Esophagus squamous epithelium (tissue), 5 donors: ENCODE results near the gene NXN. TPM values are rescaled to one million over a fixed set of nuclear protein-coding genes. Genes with fewer than 3 reads are reported as not detected.
A peak's percentile ranks its signal among the peaks of the same experiment; 100 is the strongest.

Source experiments
- DNase-seq: peaks from one replicate; lab custom pipeline; 2025; lab: John Stamatoyannopoulos, UW
- H3K27ac ChIP-seq, 4 donors: fragments of 200-600 bp; sonication (generic); one replicate each; pipeline ENCODE4 v1.5.1; 2016 to 2019; ENCODE audit warnings: mild to moderate bottlenecking in 1 of 4
- H3K27me3 ChIP-seq, 4 donors: fragments of 200-600 bp; sonication (generic); 1 replicate in 3 of 4; 2 replicates in 1 of 4; pipeline versions ENCODE4 v1.5.1 to v1.6.0; 2017 to 2021; ENCODE audit warnings: antibody characterized with exemption in 1 of 4
- H3K36me3 ChIP-seq, 3 donors: fragments of 200-600 bp; sonication (generic); one replicate each; pipeline ENCODE4 v1.5.1; 2016 to 2019
- H3K4me1 ChIP-seq, 3 donors: fragments of 200-600 bp; sonication (generic); one replicate each; pipeline ENCODE4 v1.5.1; 2017 to 2019
- H3K4me3 ChIP-seq, 4 donors: fragments of 200-600 bp; sonication (generic); 1 replicate in 3 of 4; 2 replicates in 1 of 4; pipeline ENCODE4 v1.5.1; 2016 to 2019; ENCODE audit warnings: mild to moderate bottlenecking in 2 of 4, moderate library complexity in 1 of 4
- H3K9me3 ChIP-seq, 3 donors: fragments of 200-600 bp; sonication (generic); one replicate each; pipeline ENCODE4 v1.5.1; 2016 to 2019
- CTCF ChIP-seq, 6 experiments: fragments of 450-650 bp in 4 of 6; fragments of 200-600 bp in 2 of 6; sonication (generic) in 2 of 6; IDR thresholded peaks; one replicate each; pipeline ENCODE4 v1.5.1; 2016 to 2019; ENCODE audit warnings: antibody characterized with exemption in 6 of 6, mild to moderate bottlenecking in 4 of 6, moderate library complexity in 4 of 6
- POLR2A ChIP-seq, 4 donors: fragments of 450-650 bp; IDR thresholded peaks; one replicate each; pipeline ENCODE4 v1.6.1; 2017; ENCODE audit warnings: antibody characterized with exemption in 4 of 4, mild to moderate bottlenecking in 4 of 4, moderate library complexity in 3 of 4
- WGBS, 2 donors: methylation state at CpG; one replicate each; pipeline ENCODE4 v1.1.5; 2018; 5-methylcytosine and 5-hydroxymethylcytosine counted together
- intact Hi-C: fragments of 100-400 bp; cut with DNase I; formaldehyde crosslinking; loops from one replicate; pipeline ENCODE4 v1.15.0; 2022
- total RNA-seq, 4 donors: library from RNA; depleted of rRNA; stranded (reverse); fragments of >200 nt; gene quantifications; one replicate each; pipeline ENCODE4 v1.1.0, GENCODE V29; 2016
- donor health status: DM: yes; HTN: yes; CAD: no.

NXN gene
- total RNA-seq, 4 donors from 2014 or later = 19.5 to 34.9 (median 28.7) TPM

- Histone ChIP-seq H3K36me3 (peaks cover 0 to 10% (median 3%) of the 10 kb centered on the region in 3 donors), H3K4me3 (no peak overlapping the region), H3K4me1 (peaks cover 4 to 79% (median 41%) of the 10 kb centered on the region in 3 donors), H3K27ac (no peak overlapping the region), H3K9me3 (no peaks in the 10 kb centered on the region), H3K27me3 (no peaks in the 10 kb centered on the region)
- 84 to 90% methylated on average over 7 of the region's 7 CpGs for WGBS, 2 donors
- no peak for DNase-seq
- intact Hi-C loops = no loop called here
- no peak for TF ChIP-seq CTCF (IDR thresholded peaks at IDR 0.05)
Measured at GRCh38 chr17:862582-862981, 117.0 kb downstream of the NXN start.

- Histone ChIP-seq H3K27ac (peak overlapping the region; percentile 10 to 63 (median 28)), H3K36me3 (peaks cover 0 to 10% (median 3%) of the 10 kb centered on the region in 3 donors), H3K4me3 (no peak overlapping the region), H3K27me3 (no peaks in the 10 kb centered on the region), H3K4me1 (peaks cover 4 to 82% (median 34%) of the 10 kb centered on the region in 3 donors), H3K9me3 (no peaks in the 10 kb centered on the region)
- TF ChIP-seq POLR2A (IDR thresholded peaks at IDR 0.05) (no peak), CTCF (IDR thresholded peaks at IDR 0.05) (no peak)
- DNase-seq = no peak
- WGBS, 2 donors = 61 to 76% methylated on average over 5 to 9 of the region's 9 CpGs
- intact Hi-C loops = no loop called here
Measured at GRCh38 chr17:861364-861763, 118.2 kb downstream of the NXN start.

GRCh38 chr17:860805-861204, 118.8 kb downstream of the NXN start:
- Histone ChIP-seq H3K27me3 (no peaks in the 10 kb centered on the region), H3K9me3 (no peaks in the 10 kb centered on the region), H3K27ac (peak overlapping the region; percentile 10 to 63 (median 28)), H3K4me3 (no peak overlapping the region), H3K36me3 (peaks cover 0 to 10% (median 3%) of the 10 kb centered on the region in 3 donors), H3K4me1 (peaks cover 8 to 82% (median 35%) of the 10 kb centered on the region in 3 donors)
- WGBS, 2 donors = 86 to 90% methylated on average over 5 of the region's 5 CpGs
- TF ChIP-seq CTCF (IDR thresholded peaks at IDR 0.05) = no peak
- TF ChIP-seq POLR2A (IDR thresholded peaks at IDR 0.05) = no peak
- intact Hi-C loops = no loop called here
- no peak for DNase-seq

- TF ChIP-seq CTCF (IDR thresholded peaks at IDR 0.05) (no peak), POLR2A (IDR thresholded peaks at IDR 0.05) (no peak)
- Histone ChIP-seq H3K9me3 (no peaks in the 10 kb centered on the region), H3K36me3 (peaks cover 0 to 10% (median 3%) of the 10 kb centered on the region in 3 donors), H3K27me3 (no peaks in the 10 kb centered on the region), H3K27ac (peak overlapping the region; percentile 83 to 92 (median 90)), H3K4me1 (peaks cover 9 to 82% (median 39%) of the 10 kb centered on the region in 3 donors), H3K4me3 (peak overlapping the region in 1 of 4 donors; percentile 25)
- 6 to 21% methylated on average over 3 to 4 of the region's 4 CpGs for WGBS, 2 donors
- DNase-seq = no peak
- intact Hi-C loops = no loop called here
Measured at GRCh38 chr17:859824-860195, 119.8 kb downstream of the NXN start.

- Histone ChIP-seq H3K36me3 (peaks cover 0 to 10% (median 3%) of the 10 kb centered on the region in 3 donors), H3K9me3 (no peaks in the 10 kb centered on the region), H3K27me3 (no peaks in the 10 kb centered on the region), H3K4me1 (peaks cover 9 to 79% (median 37%) of the 10 kb centered on the region in 3 donors), H3K27ac (peak overlapping the region; percentile 83 to 92 (median 90)), H3K4me3 (peak overlapping the region in 1 of 4 donors; percentile 25)
- TF ChIP-seq CTCF (IDR thresholded peaks at IDR 0.05) (no peak), POLR2A (IDR thresholded peaks at IDR 0.05) (no peak)
- DNase-seq = no peak
- 19 to 28% methylated on average over 18 to 20 of the region's 20 CpGs for WGBS, 2 donors
- intact Hi-C loops = no loop called here
Measured at GRCh38 chr17:859061-859823, 120.3 kb downstream of the NXN start.
